H9 (cell line): ENCODE results near the gene DISP3. TPM values are rescaled to one million over a fixed set of nuclear protein-coding genes. Genes with fewer than 3 reads are reported as not detected.

Experiments used
- DNase-seq: peaks from one replicate; pipeline ENCODE4 v3.0.0-alpha.2; 2017
- H2AFZ ChIP-seq: one replicate; pipeline ENCODE4 v1.6.1; 2013; ENCODE audit warnings: mild to moderate bottlenecking, low read length, control low read depth, moderate library complexity
- H2AK5ac ChIP-seq: 2 replicates; pipeline ENCODE4 v1.6.1; 2013; ENCODE audit warnings: low read length, control low read depth, mixed read lengths; ENCODE audit not compliant: insufficient read length
- H2BK120ac ChIP-seq: one replicate; pipeline ENCODE4 v1.6.1; 2013; ENCODE audit warnings: low read depth, mild to moderate bottlenecking, low read length, control low read depth, inconsistent platforms; ENCODE audit not compliant: poor library complexity, severe bottlenecking
- H2BK12ac ChIP-seq: 2 replicates; pipeline ENCODE4 v1.6.1; 2013; ENCODE audit warnings: low read length, control low read depth, mixed read lengths, low read depth; ENCODE audit not compliant: insufficient read length
- H2BK15ac ChIP-seq: 2 replicates; pipeline ENCODE4 v1.6.1; 2013; ENCODE audit warnings: low read depth, low read length, control low read depth
- H2BK20ac ChIP-seq: one replicate; pipeline ENCODE4 v1.6.1; 2013; ENCODE audit warnings: low read depth, mild to moderate bottlenecking, low read length, control low read depth, inconsistent platforms; ENCODE audit not compliant: poor library complexity, severe bottlenecking
- H2BK5ac ChIP-seq: 2 replicates; pipeline ENCODE4 v1.6.1; 2013; ENCODE audit warnings: low read length, control low read depth, mixed read lengths; ENCODE audit not compliant: insufficient read length
- H3K14ac ChIP-seq: 2 replicates; pipeline ENCODE4 v1.6.1; 2013; ENCODE audit warnings: low read length, control low read depth; ENCODE audit not compliant: insufficient read depth
- H3K18ac ChIP-seq: 2 replicates; pipeline ENCODE4 v1.6.1; 2013; ENCODE audit warnings: low read depth, mild to moderate bottlenecking, mixed read lengths, low read length, control low read depth; ENCODE audit not compliant: insufficient read length
- H3K23ac ChIP-seq: 2 replicates; pipeline ENCODE4 v1.6.1; 2013; ENCODE audit warnings: low read length, control low read depth, mixed read lengths, low read depth; ENCODE audit not compliant: insufficient read length
- H3K23me2 ChIP-seq: 2 replicates; pipeline ENCODE4 v1.6.1; 2013; ENCODE audit warnings: low read depth, mild to moderate bottlenecking, mixed read lengths, low read length, control low read depth; ENCODE audit not compliant: insufficient read length, poor library complexity, severe bottlenecking
- H3K27ac ChIP-seq: 2 replicates; pipeline ENCODE4 v1.5.1; 2013; ENCODE audit warnings: low read length, control low read depth, mixed read lengths, low read depth; ENCODE audit not compliant: insufficient read length
- H3K27me3 ChIP-seq: 2 replicates; pipeline ENCODE4 v1.6.1; 2013; ENCODE audit warnings: low read length, control low read depth, inconsistent platforms; ENCODE audit not compliant: insufficient read depth
- H3K4ac ChIP-seq: 2 replicates; pipeline ENCODE4 v1.6.1; 2013; ENCODE audit warnings: low read depth, mild to moderate bottlenecking, control low read depth, inconsistent platforms, low read length, moderate library complexity
- H3K4me1 ChIP-seq: 2 replicates; pipeline ENCODE4 v1.6.1; 2013; ENCODE audit warnings: low read length, control low read depth, inconsistent platforms; ENCODE audit not compliant: insufficient read depth
- H3K4me2 ChIP-seq: 2 replicates; pipeline ENCODE4 v1.6.1; 2013; ENCODE audit warnings: low read length, control low read depth, mixed read lengths; ENCODE audit not compliant: insufficient read length, insufficient read depth
- H3K56ac ChIP-seq: 2 replicates; pipeline ENCODE4 v1.6.1; 2013; ENCODE audit warnings: low read depth, mild to moderate bottlenecking, mixed read lengths, low read length, control low read depth; ENCODE audit not compliant: insufficient read length
- H3K79me1 ChIP-seq: 2 replicates; pipeline ENCODE4 v1.6.1; 2013; ENCODE audit warnings: low read depth, mild to moderate bottlenecking, moderate library complexity, low read length, control low read depth, inconsistent platforms; ENCODE audit not compliant: insufficient read depth, poor library complexity, severe bottlenecking
- H3K79me2 ChIP-seq: 2 replicates; pipeline ENCODE4 v1.6.1; 2013; ENCODE audit warnings: low read length, control low read depth, inconsistent platforms; ENCODE audit not compliant: insufficient read depth
- H3K9ac ChIP-seq: 2 replicates; pipeline ENCODE4 v1.6.1; 2013; ENCODE audit warnings: low read length, control low read depth, mixed read lengths; ENCODE audit not compliant: insufficient read length; ENCODE audit errors: extremely low read depth
- H3K9me3 ChIP-seq: one replicate; pipeline ENCODE4 v1.6.1; 2013; ENCODE audit warnings: low read depth, low read length, inconsistent platforms; ENCODE audit not compliant: control insufficient read depth
- H3T11ph ChIP-seq: one replicate; pipeline ENCODE4 v1.6.1; 2013; ENCODE audit warnings: mild to moderate bottlenecking, low read length, control low read depth, inconsistent platforms
- H4K20me1 ChIP-seq: one replicate; pipeline ENCODE4 v1.6.1; 2013; ENCODE audit not compliant: control insufficient read depth, insufficient read length, insufficient read depth
- H4K5ac ChIP-seq: 2 replicates; pipeline ENCODE4 v1.6.1; 2013; ENCODE audit warnings: low read depth, mild to moderate bottlenecking, mixed read lengths, low read length, control low read depth; ENCODE audit not compliant: insufficient read length
- H4K8ac ChIP-seq: replicated peaks from 2 replicates; pipeline ENCODE4 v1.6.1; 2013; ENCODE audit warnings: low read length, control low read depth, mixed read lengths, low read depth; ENCODE audit not compliant: insufficient read length
- H4K91ac ChIP-seq: 2 replicates; pipeline ENCODE4 v1.6.1; 2013; ENCODE audit warnings: low read depth, mild to moderate bottlenecking, moderate library complexity, mixed read lengths, low read length, control low read depth; ENCODE audit not compliant: insufficient read length
- H3K27ac Mint-ChIP-seq, 3 experiments: 2 replicates in 2 of 3; 3 replicates in 1 of 3; pipeline ENCODE4 v1.8.0; 2020 to 2021; ENCODE audit warnings: mixed read lengths in 3 of 3, mild to moderate bottlenecking in 1 of 3, moderate library complexity in 1 of 3
- H3K27me3 Mint-ChIP-seq: 2 replicates; pipeline ENCODE4 v1.8.0; 2021; ENCODE audit warnings: low read depth, mild to moderate bottlenecking, moderate library complexity, mixed read lengths
- H3K36me3 Mint-ChIP-seq, 3 experiments: 2 replicates in 2 of 3; 3 replicates in 1 of 3; pipeline ENCODE4 v1.8.0; 2020 to 2021; ENCODE audit warnings: low read depth in 3 of 3, mixed read lengths in 3 of 3; ENCODE audit not compliant: insufficient read depth in 1 of 3
- H3K4me1 Mint-ChIP-seq, 2 experiments: 2 replicates each; pipeline ENCODE4 v1.8.0; 2020; ENCODE audit warnings: mixed read lengths in 2 of 2
- H3K4me3 Mint-ChIP-seq, 2 experiments: 2 replicates in 1 of 2; 3 replicates in 1 of 2; pipeline ENCODE4 v1.8.0; 2020 to 2021; ENCODE audit warnings: mild to moderate bottlenecking in 2 of 2, mixed read lengths in 2 of 2, moderate library complexity in 1 of 2
- H3K9me3 Mint-ChIP-seq, 2 experiments: 2 replicates in 1 of 2; 3 replicates in 1 of 2; pipeline ENCODE4 v1.8.0; 2020; ENCODE audit warnings: mild to moderate bottlenecking in 2 of 2, mixed read lengths in 2 of 2, moderate library complexity in 1 of 2
- CTCF ChIP-seq: fragments of 200-600 bp; sonication (generic); conservative IDR thresholded peaks from 3 replicates; pipeline ENCODE4 v1.8.0; 2021; ENCODE audit warnings: antibody characterized with exemption, mild to moderate bottlenecking
- WGBS: extraction: QIAGEN DNeasy Blood & Tissue Kit; methylation state at CpG from one replicate; pipeline ENCODE4 v1.1.7; 2013; ENCODE audit warnings: missing lambda C conversion rate, low lambda C conversion rate, mixed read lengths; ENCODE audit not compliant: insufficient read length; ENCODE audit errors: extremely low coverage; 5-methylcytosine and 5-hydroxymethylcytosine counted together
- total RNA-seq: library from RNA; stranded (reverse); gene quantifications from 2 replicates; pipeline ENCODE4 v1.2.1, GENCODE V29; 2021

DISP3 gene
- total RNA-seq, 1 experiment from 2014 or later, result 3.5 TPM

GRCh38 chr1:11441211-11441952 is 37.6 kb upstream of the DISP3 start:
- H2BK5ac ChIP-seq, result no peak overlapping the region
- H3K79me2 ChIP-seq, result no peaks in the 10 kb centered on the region
- Mint-ChIP-seq H3K4me3 (no peak overlapping the region), H3K9me3 (no peaks in the 10 kb centered on the region; a peak in 1 of 5 replicates), H3K27ac (no peak overlapping the region; a peak in 1 of 7 replicates), H3K36me3 (no peaks in the 10 kb centered on the region), H3K27me3 (peaks cover 15% of the 10 kb centered on the region), H3K4me1 (peaks cover 3 to 8% of the 10 kb centered on the region in 2 experiments; a peak in 3 of 4 replicates)
- H3K14ac ChIP-seq, result no peak overlapping the region
- H3K4ac ChIP-seq, result no peak overlapping the region
- no peak overlapping the region for H2AFZ ChIP-seq
- no peaks in the 10 kb centered on the region for H3K9me3 ChIP-seq
- no peak overlapping the region for H3K18ac ChIP-seq
- no peak overlapping the region for H3K56ac ChIP-seq
- no peak overlapping the region for H3K27ac ChIP-seq
- no peaks in the 10 kb centered on the region for H3K23me2 ChIP-seq
- no peaks in the 10 kb centered on the region for H3K4me1 ChIP-seq
- no peak overlapping the region for H3T11ph ChIP-seq
- H3K79me1 ChIP-seq, result no peaks in the 10 kb centered on the region
- no peak for TF ChIP-seq CTCF
- no peak overlapping the region for H3K23ac ChIP-seq
- H3K9ac ChIP-seq, result no peak overlapping the region
- H2AK5ac ChIP-seq, result no peak overlapping the region
- H3K27me3 ChIP-seq, result no peaks in the 10 kb centered on the region; the same call in 1 of the 2 replicates
- H2BK120ac ChIP-seq, result no peak overlapping the region
- no peak overlapping the region for H2BK12ac ChIP-seq
- DNase-seq, result no peak
- H4K20me1 ChIP-seq, result no peaks in the 10 kb centered on the region
- no peak overlapping the region for H2BK20ac ChIP-seq
- no peak overlapping the region for H2BK15ac ChIP-seq
- no peak overlapping the region for H4K5ac ChIP-seq
- no CpG with 5 or more reads among the region's 11 CpGs for whole genome bisulfite sequencing
- H4K8ac ChIP-seq, result no peak overlapping the region
- no peak overlapping the region for H4K91ac ChIP-seq
- no peak overlapping the region for H3K4me2 ChIP-seq
